ENCODE data around the gene RIN3. TPM values are rescaled to one million over a fixed set of nuclear protein-coding genes. Genes with fewer than 3 reads are reported as not detected.

Gene RIN3
- total RNA-seq, 1 experiment from 2014 or later = 1.5 TPM

DNA sequence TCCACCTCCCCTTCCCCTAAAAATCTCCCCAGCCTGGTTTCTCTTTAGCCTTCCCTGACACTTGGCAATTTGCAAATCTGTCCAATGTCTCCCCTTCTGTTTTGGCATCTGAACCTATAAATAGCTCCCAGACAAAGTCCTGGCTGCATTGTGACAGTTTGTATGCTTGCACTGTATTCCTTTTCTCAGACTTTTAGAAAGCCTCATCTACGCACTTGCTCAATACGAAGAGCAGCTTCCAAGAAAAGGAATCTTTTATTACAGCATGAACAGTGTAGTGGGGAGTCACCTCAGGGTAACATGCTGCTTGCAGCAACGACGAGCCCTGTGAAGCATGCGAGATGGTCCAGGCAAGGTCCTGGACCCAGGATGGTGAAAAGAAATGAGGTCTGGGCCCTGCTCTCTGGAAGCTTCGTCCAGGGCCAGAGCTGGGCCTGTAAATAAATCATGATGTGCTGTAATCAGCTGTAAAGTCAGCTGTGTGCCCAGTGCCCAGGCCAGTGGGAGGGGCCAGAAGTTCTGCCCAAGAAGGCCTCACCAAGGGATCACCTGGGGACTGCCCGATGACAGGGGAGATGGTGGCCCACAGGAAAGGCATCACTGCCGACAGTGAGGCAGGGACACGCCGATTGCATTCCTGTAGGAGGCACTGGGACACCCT is 88.3 kb downstream of the RIN3 start:
- H4K20me1 ChIP-seq (ENCODE audit: control insufficient read depth, insufficient read depth, insufficient read length) = no peaks in the 10 kb centered on the region
- H4K5ac ChIP-seq (ENCODE audit: insufficient read length, low read depth, low read length) = no peak overlapping the region
- no peak overlapping the region for H2BK12ac ChIP-seq (ENCODE audit: insufficient read length, low read depth, low read length)
- H2AK5ac ChIP-seq (ENCODE audit: insufficient read length, low read length) = no peak overlapping the region
- TF ChIP-seq, protein P1, sequence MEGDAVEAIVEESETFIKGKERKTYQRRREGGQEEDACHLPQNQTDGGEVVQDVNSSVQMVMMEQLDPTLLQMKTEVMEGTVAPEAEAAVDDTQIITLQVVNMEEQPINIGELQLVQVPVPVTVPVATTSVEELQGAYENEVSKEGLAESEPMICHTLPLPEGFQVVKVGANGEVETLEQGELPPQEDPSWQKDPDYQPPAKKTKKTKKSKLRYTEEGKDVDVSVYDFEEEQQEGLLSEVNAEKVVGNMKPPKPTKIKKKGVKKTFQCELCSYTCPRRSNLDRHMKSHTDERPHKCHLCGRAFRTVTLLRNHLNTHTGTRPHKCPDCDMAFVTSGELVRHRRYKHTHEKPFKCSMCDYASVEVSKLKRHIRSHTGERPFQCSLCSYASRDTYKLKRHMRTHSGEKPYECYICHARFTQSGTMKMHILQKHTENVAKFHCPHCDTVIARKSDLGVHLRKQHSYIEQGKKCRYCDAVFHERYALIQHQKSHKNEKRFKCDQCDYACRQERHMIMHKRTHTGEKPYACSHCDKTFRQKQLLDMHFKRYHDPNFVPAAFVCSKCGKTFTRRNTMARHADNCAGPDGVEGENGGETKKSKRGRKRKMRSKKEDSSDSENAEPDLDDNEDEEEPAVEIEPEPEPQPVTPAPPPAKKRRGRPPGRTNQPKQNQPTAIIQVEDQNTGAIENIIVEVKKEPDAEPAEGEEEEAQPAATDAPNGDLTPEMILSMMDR (conservative IDR thresholded peaks at IDR 0.05) = no peak
- no peak overlapping the region for H3K27ac ChIP-seq (ENCODE audit: insufficient read length, low read depth, low read length)
- Mint-ChIP-seq H3K4me3 (no peak overlapping the region), H3K4me1 (0 out of 4 replicates have a peak, but pooled peaks cover 0 to 3% of the 10 kb centered on the region in 2 experiments), H3K27ac (no peak overlapping the region), H3K36me3 (ENCODE audit: insufficient read depth in 1 of 3, low read depth in 3 of 3) (no peaks in the 10 kb centered on the region; a peak in 1 of 7 replicates), H3K27me3 (ENCODE audit: low read depth) (peaks cover 6% of the 10 kb centered on the region; the same call in 1 of the 2 replicates), H3K9me3 (no peaks in the 10 kb centered on the region)
- no peak overlapping the region for H3K18ac ChIP-seq (ENCODE audit: insufficient read length, low read depth, low read length)
- no peak overlapping the region for H3T11ph ChIP-seq (ENCODE audit: low read length)
- no peak overlapping the region for H3K4ac ChIP-seq (ENCODE audit: low read depth, low read length)
- H3K14ac ChIP-seq (ENCODE audit: insufficient read depth, low read length) = no peak overlapping the region
- H2BK20ac ChIP-seq (ENCODE audit: low read depth, low read length, poor library complexity, severe bottlenecking) = no peak overlapping the region
- H4K8ac ChIP-seq (replicated peaks; ENCODE audit: insufficient read length, low read depth, low read length) = no peak overlapping the region
- H3K9ac ChIP-seq (ENCODE audit: extremely low read depth, insufficient read length, low read length) = no peak overlapping the region
- H2BK5ac ChIP-seq (ENCODE audit: insufficient read length, low read length) = no peak overlapping the region
- no peak overlapping the region for H2BK15ac ChIP-seq (ENCODE audit: low read depth, low read length)
- no peaks in the 10 kb centered on the region for H3K79me2 ChIP-seq (ENCODE audit: insufficient read depth, low read length)
- no peak overlapping the region for H3K56ac ChIP-seq (ENCODE audit: insufficient read length, low read depth, low read length)
- no peak overlapping the region for H4K91ac ChIP-seq (ENCODE audit: insufficient read length, low read depth, low read length)
- H3K4me1 ChIP-seq (ENCODE audit: insufficient read depth, low read length) = no peaks in the 10 kb centered on the region
- no peaks in the 10 kb centered on the region for H3K9me3 ChIP-seq (ENCODE audit: control insufficient read depth, low read depth, low read length)
- H3K23me2 ChIP-seq (ENCODE audit: insufficient read length, low read depth, low read length, poor library complexity, severe bottlenecking) = no peaks in the 10 kb centered on the region
- H2AFZ ChIP-seq (ENCODE audit: low read length) = no peak overlapping the region
- no peak for DNase-seq
- H2BK120ac ChIP-seq (ENCODE audit: low read depth, low read length, poor library complexity, severe bottlenecking) = no peak overlapping the region
- no peaks in the 10 kb centered on the region for H3K79me1 ChIP-seq (ENCODE audit: insufficient read depth, low read depth, low read length, poor library complexity, severe bottlenecking)
- no peak overlapping the region for H3K23ac ChIP-seq (ENCODE audit: insufficient read length, low read depth, low read length)
- no peaks in the 10 kb centered on the region for H3K27me3 ChIP-seq (ENCODE audit: insufficient read depth, low read length)
- no peak overlapping the region for H3K4me2 ChIP-seq (ENCODE audit: insufficient read depth, insufficient read length, low read length)
- no CpG with 5 or more reads among the region's 10 CpGs for WGBS (ENCODE audit: extremely low coverage, insufficient read length, low lambda C conversion rate)
